HL-60 (cell line): Measurements from ENCODE around the gene TSC22D1.

ENCODE experiments used
- CTCF ChIP-seq: IDR thresholded peaks from one replicate; pipeline ENCODE4 v1.5.1; 2011; ENCODE audit warnings: low read length, control low read depth, inconsistent platforms; ENCODE audit not compliant: insufficient read depth
- POLR2AphosphoS5 ChIP-seq: IDR thresholded peaks from 2 replicates; pipeline ENCODE4 v1.6.1; 2012; ENCODE audit warnings: low read depth

- TF ChIP-seq CTCF, result no peak
- TF ChIP-seq POLR2AphosphoS5, result no peak
These were observed 18.1 kb downstream of the TSC22D1 start for GRCh38 chr13:44557986-44558385.
